Measurements from ENCODE around the gene CCNG2. TPM values are rescaled to one million over a fixed set of nuclear protein-coding genes. Genes with fewer than 3 reads are reported as not detected.
A peak's percentile ranks its signal among the peaks of the same experiment; 100 is the strongest.

Gene CCNG2, protein sequence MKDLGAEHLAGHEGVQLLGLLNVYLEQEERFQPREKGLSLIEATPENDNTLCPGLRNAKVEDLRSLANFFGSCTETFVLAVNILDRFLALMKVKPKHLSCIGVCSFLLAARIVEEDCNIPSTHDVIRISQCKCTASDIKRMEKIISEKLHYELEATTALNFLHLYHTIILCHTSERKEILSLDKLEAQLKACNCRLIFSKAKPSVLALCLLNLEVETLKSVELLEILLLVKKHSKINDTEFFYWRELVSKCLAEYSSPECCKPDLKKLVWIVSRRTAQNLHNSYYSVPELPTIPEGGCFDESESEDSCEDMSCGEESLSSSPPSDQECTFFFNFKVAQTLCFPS
- 10 to 100 TPM in 2 of 4 donors, 1 to 10 TPM in 2; 7.7 to 12.6 (median 9.7) TPM for total RNA-seq

GRCh38 chr4:77156912-77157858 is at the start of gene CCNG2:
TSS of gene CCNG2 (plus strand) at chr4:77157207. CDS start at chr4:77158533, 1,326 bp downstream.
- peak in 1 of 5 experiments; percentile 19 for TF ChIP-seq CTCF (IDR thresholded peaks at IDR 0.05 in 4 of 5, conservative IDR thresholded peaks at IDR 0.05 in 1 of 5)
- peak; percentile 32 to 70 for TF ChIP-seq POLR2A (IDR thresholded peaks at IDR 0.05)
- H3K27me3 ChIP-seq: no peaks in the 10 kb centered on the region
- peak within 1 kb of the TSS; percentile 73 to 92 (median 82) for H3K4me3 ChIP-seq
- peak; percentile 66 to 76 for DNase-seq
- intact Hi-C loops (cut with DNase I; ENCODE audit: low total_unique reads) (loop anchor here (1.0 to 5.0 kb wide), 5 partner anchors 60 to 1644 kb away; partner anchors contain the start of genes BMP2K and SEPTIN11), in situ Hi-C loops (cut with MboI; ENCODE audit: low sequenced_read_pairs in 4 of 4) (loop anchor here in 1 of 4 donors (10.0 kb wide), 1 partner anchor 62 kb away; no protein-coding TSS in a partner anchor)
- H3K9me3 ChIP-seq: no peaks in the 10 kb centered on the region
- peak; percentile 32 to 44 for ATAC-seq
- no peaks in the 10 kb centered on the region for H3K36me3 ChIP-seq
- peak within 1 kb of the TSS; percentile 76 to 87 (median 83) for H3K27ac ChIP-seq
- H3K4me1 ChIP-seq: peaks cover 0 to 19% of the 10 kb centered on the region in 2 donors

DNA sequence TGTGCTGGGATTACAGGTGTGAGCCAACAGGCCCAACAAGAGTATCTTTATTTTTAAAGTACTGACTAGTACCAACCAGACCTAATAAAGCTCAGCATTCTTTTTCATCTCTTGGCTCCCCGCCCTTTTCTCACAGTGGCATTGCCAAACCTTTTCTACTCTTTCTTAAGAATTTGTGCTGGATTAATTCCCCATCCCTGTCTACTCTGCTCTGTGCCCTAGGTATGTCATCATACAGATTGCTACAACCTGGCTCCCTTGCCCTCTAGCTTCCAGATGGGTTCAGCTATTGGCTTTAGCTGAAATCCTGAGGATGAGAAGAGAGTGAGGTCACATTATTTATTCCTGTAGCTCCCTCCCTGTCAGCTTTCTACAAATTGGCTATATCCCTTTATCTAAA is 46.3 kb upstream of the CCNG2 start:
- Histone ChIP-seq H3K4me3 (no peak overlapping the region), H3K36me3 (no peaks in the 10 kb centered on the region), H3K27me3 (no peaks in the 10 kb centered on the region), H3K9me3 (no peaks in the 10 kb centered on the region), H3K4me1 (peaks cover 0 to under 1% of the 10 kb centered on the region in 2 donors), H3K27ac (no peak overlapping the region)
- intact Hi-C loops (cut with DNase I; ENCODE audit: low total_unique reads): no loop called here
- TF ChIP-seq CTCF (IDR thresholded peaks at IDR 0.05 in 4 of 5, conservative IDR thresholded peaks at IDR 0.05 in 1 of 5) (no peak), POLR2A (IDR thresholded peaks at IDR 0.05) (no peak)
- in situ Hi-C loops (cut with MboI; ENCODE audit: low sequenced_read_pairs in 4 of 4): no loop called here
- DNase-seq: no peak
- ATAC-seq: no peak

GRCh38 chr4:77113069-77113468 is 43.9 kb upstream of the CCNG2 start:
- in situ Hi-C loops (cut with MboI; ENCODE audit: low sequenced_read_pairs in 4 of 4) (no loop called here), intact Hi-C loops (cut with DNase I; ENCODE audit: low total_unique reads) (no loop called here)
- TF ChIP-seq POLR2A (IDR thresholded peaks at IDR 0.05): no peak
- TF ChIP-seq CTCF (IDR thresholded peaks at IDR 0.05 in 4 of 5, conservative IDR thresholded peaks at IDR 0.05 in 1 of 5): no peak
- no peaks in the 10 kb centered on the region for H3K4me1 ChIP-seq
- H3K9me3 ChIP-seq: no peaks in the 10 kb centered on the region
- H3K27ac ChIP-seq: no peak overlapping the region
- no peak for ATAC-seq
- no peaks in the 10 kb centered on the region for H3K27me3 ChIP-seq
- no peak overlapping the region for H3K4me3 ChIP-seq
- no peaks in the 10 kb centered on the region for H3K36me3 ChIP-seq
- no peak for DNase-seq

DNA sequence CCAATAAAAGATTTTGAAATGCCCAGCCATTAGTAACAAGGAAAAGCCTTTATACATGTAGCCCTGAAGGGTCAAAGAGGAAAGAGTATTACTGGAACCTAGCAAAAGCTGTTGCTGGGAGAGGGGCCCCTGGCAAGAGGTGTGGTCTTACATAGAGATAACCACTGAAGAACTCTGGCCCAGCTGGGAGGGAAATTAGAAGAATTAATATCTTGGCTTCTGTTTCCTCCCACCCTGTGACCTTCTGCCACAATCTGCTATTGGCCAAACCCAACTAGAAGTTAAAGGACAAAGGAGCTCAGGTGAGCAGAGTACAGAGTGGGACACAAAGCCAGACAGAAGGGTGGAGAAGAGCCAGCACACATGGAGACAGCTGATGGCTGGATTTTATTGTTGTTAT is 39.3 kb upstream of the CCNG2 start:
- Histone ChIP-seq H3K9me3 (no peaks in the 10 kb centered on the region), H3K27me3 (no peaks in the 10 kb centered on the region), H3K4me1 (no peaks in the 10 kb centered on the region), H3K27ac (no peak overlapping the region), H3K4me3 (no peak overlapping the region), H3K36me3 (no peaks in the 10 kb centered on the region)
- no peak for DNase-seq
- intact Hi-C loops (cut with DNase I; ENCODE audit: low total_unique reads): no loop called here
- TF ChIP-seq CTCF (IDR thresholded peaks at IDR 0.05 in 4 of 5, conservative IDR thresholded peaks at IDR 0.05 in 1 of 5) (no peak), POLR2A (IDR thresholded peaks at IDR 0.05) (no peak)
- in situ Hi-C loops (cut with MboI; ENCODE audit: low sequenced_read_pairs in 4 of 4): no loop called here
- no peak for ATAC-seq

Data from gastrocnemius medialis (tissue), 4 donors.